GM12878 (cell line): ENCODE data around the gene NOS1AP. TPM values are rescaled to one million over a fixed set of nuclear protein-coding genes. Genes with fewer than 3 reads are reported as not detected.

Experiments
- ATAC-seq: fragments of 200-7000 bp; cut with Tn5 transposase; 3 replicates; pipeline ENCODE4 v1.9.1; 2020; ENCODE audit warnings: mild to moderate bottlenecking, moderate library complexity
- BruUV-seq: library from RNA; stranded (reverse); fragments of 400-500 nt; replicated peaks from 2 replicates; lab custom pipeline; 2021; lab: Mats Ljungman, UMichigan
- CTCF ChIA-PET: fragments of 300-600 bp; sonication (Branson Sonifier 250); formaldehyde crosslinking; extraction: SDS; loops from one replicate; lab custom pipeline; 2021; ENCODE audit warnings: inconsistent platforms; lab: Yijun Ruan, JAX
- POLR2A ChIA-PET: fragments of 350-600 bp; formaldehyde crosslinking; extraction: SDS; loops from one replicate; lab custom pipeline; 2021; ENCODE audit warnings: inconsistent platforms; lab: Charles Lee
- RAD21 ChIA-PET: fragments of 300-600 bp; sonication (Branson Sonifier 250); formaldehyde crosslinking; loops from one replicate; lab custom pipeline; 2023; ENCODE audit warnings: antibody characterized with exemption; ENCODE audit not compliant: unreplicated experiment; lab: Charles Lee
- SMC1A ChIA-PET: fragments of 300-600 bp; sonication (Branson Sonifier 250); formaldehyde crosslinking; loops from one replicate; lab custom pipeline; 2023; ENCODE audit not compliant: unreplicated experiment, uncharacterized antibody; lab: Charles Lee
- DNase-seq: peaks from one replicate; pipeline ENCODE4 v3.0.0-alpha.2; 2011; ENCODE audit warnings: low read depth, low spot score
- FAIRE-seq: peaks from 3 replicates; lab custom pipeline; 2011; peaks lifted over from hg19 to GRCh38; lab: Jason Lieb, UNC
- H2AFZ ChIP-seq: 2 replicates; pipeline ENCODE4 v1.6.0; 2011; ENCODE audit warnings: low read depth, low read length, control low read depth; ENCODE audit not compliant: control insufficient read depth
- H3K27ac ChIP-seq: 2 replicates; pipeline ENCODE4 v1.5.1; 2011; ENCODE audit warnings: control low read depth; ENCODE audit not compliant: control insufficient read depth, insufficient read depth
- H3K27me3 ChIP-seq, 2 experiments: replicated peaks in 1 of 2; 2 replicates each; pipeline versions ENCODE4 v1.6.0 to v1.6.1; 2011; ENCODE audit warnings: low read length in 1 of 2; ENCODE audit not compliant: control insufficient read depth in 2 of 2, insufficient read depth in 2 of 2
- H3K36me3 ChIP-seq, 2 experiments: 2 replicates each; pipeline ENCODE4 v1.5.1; 2011; ENCODE audit warnings: low read length in 1 of 2; ENCODE audit not compliant: control insufficient read depth in 2 of 2, insufficient read depth in 2 of 2
- H3K4me1 ChIP-seq: 2 replicates; pipeline ENCODE4 v1.6.1; 2011; ENCODE audit warnings: mild to moderate bottlenecking, low read length, moderate library complexity, mixed read lengths; ENCODE audit not compliant: control insufficient read depth, insufficient read depth
- H3K4me2 ChIP-seq: 2 replicates; pipeline ENCODE4 v1.6.0; 2011; ENCODE audit warnings: control low read depth; ENCODE audit not compliant: control insufficient read depth, insufficient read depth
- H3K4me3 ChIP-seq: fragments of 200-600 bp; sonication (generic); 2 replicates; pipeline ENCODE4 v1.5.1; 2016
- H3K79me2 ChIP-seq: 2 replicates; pipeline ENCODE4 v1.6.0; 2011; ENCODE audit warnings: low read length; ENCODE audit not compliant: control insufficient read depth, insufficient read depth
- H3K9ac ChIP-seq: 2 replicates; pipeline ENCODE4 v1.8.0; 2011; ENCODE audit warnings: low read length, control low read depth, mixed read lengths; ENCODE audit not compliant: control insufficient read depth, insufficient read depth
- H3K9me3 ChIP-seq: replicated peaks from 3 replicates; pipeline ENCODE4 v1.5.1; 2011; ENCODE audit warnings: mild to moderate bottlenecking, low read length; ENCODE audit not compliant: control insufficient read depth, insufficient read depth
- H4K20me1 ChIP-seq: 2 replicates; pipeline ENCODE4 v1.6.0; 2011; ENCODE audit not compliant: control insufficient read depth, insufficient read depth
- YY1 ChIP-seq: IDR thresholded peaks from 2 replicates; pipeline ENCODE4 v1.6.1; 2011; ENCODE audit warnings: low read depth, mild to moderate bottlenecking, low read length
- WGBS: methylation state at CpG from one replicate; pipeline ENCODE4 v1.1.6; 2016; ENCODE audit warnings: low lambda C conversion rate; ENCODE audit not compliant: insufficient replicate concordance, insufficient coverage; ENCODE audit errors: missing lambda C conversion rate; 5-methylcytosine and 5-hydroxymethylcytosine counted together
- in situ Hi-C: fragments of 300-500 bp; cut with MboI; formaldehyde crosslinking; loops from 9 replicates; pipeline ENCODE4 v1.14.3; 2018; ENCODE audit warnings: mixed read lengths
- intact Hi-C: fragments of 100-400 bp; cut with micrococcal nuclease; formaldehyde crosslinking; loops from one replicate; pipeline ENCODE4 v1.14.2; 2022; ENCODE audit not compliant: unreplicated experiment
- polyA plus RNA-seq, 11 experiments: library from polyadenylated mRNA; depleted of rRNA in 4 of 11; unstranded in 6 of 11; stranded (reverse) in 5 of 11; fragments of >200 nt; fragmentation: Nextera tagmentation in 4 of 11; fragmentation: Illumina TruSeq in 1 of 11; extraction: Ambion mirVana in 4 of 11; extraction: Trizol in 1 of 11; gene quantifications; 1 replicate in 1 of 11; 2 replicates in 10 of 11; pipeline versions ENCODE4 v1.2.1 to v1.2.3, GENCODE V29; 2011 to 2016; ENCODE audit warnings: inconsistent platforms in 2 of 11, missing spikeins in 2 of 11, low read depth in 1 of 11
- total RNA-seq, 4 experiments: library from RNA; depleted of rRNA in 3 of 4; stranded (reverse); fragments of >200 nt in 3 of 4; fragmentation: Illumina TruSeq in 1 of 4; extraction: Trizol in 1 of 4; gene quantifications; 2 replicates each; pipeline versions ENCODE4 v1.2.1 to v1.2.3, GENCODE V29; 2013 to 2021
- TF ChIP-seq, protein P1 (sequence below): IDR thresholded peaks from 2 replicates; pipeline ENCODE4 v1.6.1; 2012; ENCODE audit warnings: improper control_type of control experiment, low read depth, low read length; ENCODE audit not compliant: insufficient replicate concordance

Gene NOS1AP
- total and polyA plus RNA-seq, 10 of the 15 experiments (the other 5 are each of a cell fraction or from before 2014, with no cell fraction given) = 0.03 to 0.15 TPM; not detected in 8

GRCh38 chr1:162075862-162076261, 6.4 kb downstream of the NOS1AP start:
- BruUV-seq = no TSS peak
- no peak overlapping the region for H3K9ac ChIP-seq
- CTCF ChIA-PET = no interaction called here
- H2AFZ ChIP-seq = no peak overlapping the region
- TF ChIP-seq YY1 = no peak
- TF ChIP-seq, protein P1, sequence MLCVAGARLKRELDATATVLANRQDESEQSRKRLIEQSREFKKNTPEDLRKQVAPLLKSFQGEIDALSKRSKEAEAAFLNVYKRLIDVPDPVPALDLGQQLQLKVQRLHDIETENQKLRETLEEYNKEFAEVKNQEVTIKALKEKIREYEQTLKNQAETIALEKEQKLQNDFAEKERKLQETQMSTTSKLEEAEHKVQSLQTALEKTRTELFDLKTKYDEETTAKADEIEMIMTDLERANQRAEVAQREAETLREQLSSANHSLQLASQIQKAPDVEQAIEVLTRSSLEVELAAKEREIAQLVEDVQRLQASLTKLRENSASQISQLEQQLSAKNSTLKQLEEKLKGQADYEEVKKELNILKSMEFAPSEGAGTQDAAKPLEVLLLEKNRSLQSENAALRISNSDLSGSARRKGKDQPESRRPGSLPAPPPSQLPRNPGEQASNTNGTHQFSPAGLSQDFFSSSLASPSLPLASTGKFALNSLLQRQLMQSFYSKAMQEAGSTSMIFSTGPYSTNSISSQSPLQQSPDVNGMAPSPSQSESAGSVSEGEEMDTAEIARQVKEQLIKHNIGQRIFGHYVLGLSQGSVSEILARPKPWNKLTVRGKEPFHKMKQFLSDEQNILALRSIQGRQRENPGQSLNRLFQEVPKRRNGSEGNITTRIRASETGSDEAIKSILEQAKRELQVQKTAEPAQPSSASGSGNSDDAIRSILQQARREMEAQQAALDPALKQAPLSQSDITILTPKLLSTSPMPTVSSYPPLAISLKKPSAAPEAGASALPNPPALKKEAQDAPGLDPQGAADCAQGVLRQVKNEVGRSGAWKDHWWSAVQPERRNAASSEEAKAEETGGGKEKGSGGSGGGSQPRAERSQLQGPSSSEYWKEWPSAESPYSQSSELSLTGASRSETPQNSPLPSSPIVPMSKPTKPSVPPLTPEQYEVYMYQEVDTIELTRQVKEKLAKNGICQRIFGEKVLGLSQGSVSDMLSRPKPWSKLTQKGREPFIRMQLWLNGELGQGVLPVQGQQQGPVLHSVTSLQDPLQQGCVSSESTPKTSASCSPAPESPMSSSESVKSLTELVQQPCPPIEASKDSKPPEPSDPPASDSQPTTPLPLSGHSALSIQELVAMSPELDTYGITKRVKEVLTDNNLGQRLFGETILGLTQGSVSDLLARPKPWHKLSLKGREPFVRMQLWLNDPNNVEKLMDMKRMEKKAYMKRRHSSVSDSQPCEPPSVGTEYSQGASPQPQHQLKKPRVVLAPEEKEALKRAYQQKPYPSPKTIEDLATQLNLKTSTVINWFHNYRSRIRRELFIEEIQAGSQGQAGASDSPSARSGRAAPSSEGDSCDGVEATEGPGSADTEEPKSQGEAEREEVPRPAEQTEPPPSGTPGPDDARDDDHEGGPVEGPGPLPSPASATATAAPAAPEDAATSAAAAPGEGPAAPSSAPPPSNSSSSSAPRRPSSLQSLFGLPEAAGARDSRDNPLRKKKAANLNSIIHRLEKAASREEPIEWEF = no peak
- DNase-seq = no peak
- peaks cover 4% of the 10 kb centered on the region; the same call in 1 of the 2 replicates for H4K20me1 ChIP-seq
- no peaks in the 10 kb centered on the region for H3K9me3 ChIP-seq
- no peak overlapping the region for H3K27ac ChIP-seq
- SMC1A ChIA-PET = no interaction called here
- no peak overlapping the region for H3K4me3 ChIP-seq
- no peak for ATAC-seq
- intact Hi-C loops = no loop called here
- no peak overlapping the region for H3K4me2 ChIP-seq
- H3K36me3 ChIP-seq = no peaks in the 10 kb centered on the region
- RAD21 ChIA-PET = no interaction called here
- no peaks in the 10 kb centered on the region for H3K79me2 ChIP-seq
- in situ Hi-C loops = no loop called here
- POLR2A ChIA-PET = no interaction called here
- WGBS = 17% methylated on average over 3 of the region's 3 CpGs
- no peaks in the 10 kb centered on the region for H3K4me1 ChIP-seq
- FAIRE-seq = no peak
- peaks cover 4 to 6% of the 10 kb centered on the region in 2 experiments; a peak in 1 of 4 replicates for H3K27me3 ChIP-seq
